ENCODE data around the gene APOOL. TPM values are rescaled to one million over a fixed set of nuclear protein-coding genes. Genes with fewer than 3 reads are reported as not detected.

APOOL gene
- total and polyA plus RNA-seq, 10 of the 15 experiments (the other 5 are each of a cell fraction or from before 2014, with no cell fraction given) = 4.4 to 14.7 (median 7.7) TPM

DNA sequence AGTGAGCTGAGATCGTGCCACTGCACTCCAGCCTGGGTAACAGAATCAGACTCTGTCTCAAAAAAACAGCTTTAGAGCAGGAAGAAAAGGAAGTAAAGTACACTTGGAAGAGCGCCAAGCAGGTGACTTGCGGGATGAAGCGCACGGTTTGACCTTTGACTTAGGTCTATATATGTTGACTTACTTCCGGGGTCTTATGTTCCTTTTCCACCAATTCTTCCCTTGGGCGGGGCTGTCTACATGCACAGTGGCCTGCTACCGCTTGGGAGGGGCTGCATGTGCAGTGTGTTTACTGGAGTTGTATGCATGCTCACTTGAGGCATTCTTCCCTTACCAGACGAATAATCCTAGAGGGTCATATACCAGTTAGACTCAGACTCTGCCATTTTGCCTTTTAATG, 108.6 kb downstream of the APOOL start:
- H3K79me2 ChIP-seq (ENCODE audit: control insufficient read depth, insufficient read depth, low read length) = no peaks in the 10 kb centered on the region
- intact Hi-C loops (cut with micrococcal nuclease; ENCODE audit: unreplicated experiment) (loop anchor here (5.0 kb wide), 1 partner anchor 265 kb away; the partner anchor contains the start of gene POF1B), in situ Hi-C loops (cut with MboI) (loop anchor here (5.0 kb wide), 1 partner anchor 435 kb away; no protein-coding TSS in a partner anchor)
- POLR2A ChIA-PET = no interaction called here
- no peaks in the 10 kb centered on the region for H3K27me3 ChIP-seq (replicated peaks in 1 of 2; ENCODE audit: control insufficient read depth in 2 of 2, insufficient read depth in 2 of 2, low read length in 1 of 2)
- no peak for DNase-seq (ENCODE audit: low read depth, low spot score)
- H3K4me1 ChIP-seq (ENCODE audit: control insufficient read depth, insufficient read depth, low read length) = no peaks in the 10 kb centered on the region
- BruUV-seq (replicated peaks) = no TSS peak
- no peaks in the 10 kb centered on the region for H4K20me1 ChIP-seq (ENCODE audit: control insufficient read depth, insufficient read depth)
- SMC1A ChIA-PET (ENCODE audit: uncharacterized antibody, unreplicated experiment) = interaction anchor here (1.3 to 3.5 kb wide), 4 partner anchors 22 to 433 kb away, joined by 3 to 19 read pairs (median 5); partner anchors contain the start of genes SATL1 and ZNF711
- no peak overlapping the region for H3K27ac ChIP-seq (ENCODE audit: control insufficient read depth, insufficient read depth)
- H3K4me2 ChIP-seq (ENCODE audit: control insufficient read depth, insufficient read depth) = no peak overlapping the region
- no peak overlapping the region for H2AFZ ChIP-seq (ENCODE audit: control insufficient read depth, low read depth, low read length)
- CTCF ChIA-PET = interaction anchor here (1.0 to 6.6 kb wide), 12 partner anchors 9 to 505 kb away, joined by 3 to 66 read pairs (median 4); no protein-coding TSS in a partner anchor
- no peak overlapping the region for H3K9ac ChIP-seq (ENCODE audit: control insufficient read depth, insufficient read depth, low read length)
- FAIRE-seq = no peak
- no peaks in the 10 kb centered on the region for H3K36me3 ChIP-seq (ENCODE audit: control insufficient read depth in 2 of 2, insufficient read depth in 2 of 2, low read length in 1 of 2)
- H3K4me3 ChIP-seq = no peak overlapping the region
- 51% methylated on average over 9 of the region's 9 CpGs for WGBS (ENCODE audit: insufficient coverage, insufficient replicate concordance, low lambda C conversion rate, missing lambda C conversion rate)
- no peaks in the 10 kb centered on the region for H3K9me3 ChIP-seq (replicated peaks; ENCODE audit: control insufficient read depth, insufficient read depth, low read length)
- ATAC-seq = no peak; the same call in 2 of the 3 replicates
- RAD21 ChIA-PET (ENCODE audit: unreplicated experiment) = interaction anchor here (1.2 to 2.0 kb wide), 2 partner anchors 264 to 430 kb away, joined by 3 to 13 read pairs; no protein-coding TSS in a partner anchor
- TF ChIP-seq SUPT20H (IDR thresholded peaks at IDR 0.05; ENCODE audit: borderline replicate concordance, control insufficient read depth, low read depth, low read length) (no peak), IKZF2 (IDR thresholded peaks at IDR 0.05) (no peak), BRCA1 (IDR thresholded peaks at IDR 0.05; ENCODE audit: low read depth, low read length) (no peak), IRF4 (IDR thresholded peaks at IDR 0.05; ENCODE audit: low read depth, low read length) (no peak), TCF3 (IDR thresholded peaks at IDR 0.05; ENCODE audit: borderline replicate concordance, insufficient read depth, low read depth, low read length) (no peak), MTA3 (IDR thresholded peaks at IDR 0.05; ENCODE audit: borderline replicate concordance, low read length) (no peak), STAT3 (IDR thresholded peaks at IDR 0.05; ENCODE audit: low read depth, low read length) (no peak)
- TF ChIP-seq, protein P1, sequence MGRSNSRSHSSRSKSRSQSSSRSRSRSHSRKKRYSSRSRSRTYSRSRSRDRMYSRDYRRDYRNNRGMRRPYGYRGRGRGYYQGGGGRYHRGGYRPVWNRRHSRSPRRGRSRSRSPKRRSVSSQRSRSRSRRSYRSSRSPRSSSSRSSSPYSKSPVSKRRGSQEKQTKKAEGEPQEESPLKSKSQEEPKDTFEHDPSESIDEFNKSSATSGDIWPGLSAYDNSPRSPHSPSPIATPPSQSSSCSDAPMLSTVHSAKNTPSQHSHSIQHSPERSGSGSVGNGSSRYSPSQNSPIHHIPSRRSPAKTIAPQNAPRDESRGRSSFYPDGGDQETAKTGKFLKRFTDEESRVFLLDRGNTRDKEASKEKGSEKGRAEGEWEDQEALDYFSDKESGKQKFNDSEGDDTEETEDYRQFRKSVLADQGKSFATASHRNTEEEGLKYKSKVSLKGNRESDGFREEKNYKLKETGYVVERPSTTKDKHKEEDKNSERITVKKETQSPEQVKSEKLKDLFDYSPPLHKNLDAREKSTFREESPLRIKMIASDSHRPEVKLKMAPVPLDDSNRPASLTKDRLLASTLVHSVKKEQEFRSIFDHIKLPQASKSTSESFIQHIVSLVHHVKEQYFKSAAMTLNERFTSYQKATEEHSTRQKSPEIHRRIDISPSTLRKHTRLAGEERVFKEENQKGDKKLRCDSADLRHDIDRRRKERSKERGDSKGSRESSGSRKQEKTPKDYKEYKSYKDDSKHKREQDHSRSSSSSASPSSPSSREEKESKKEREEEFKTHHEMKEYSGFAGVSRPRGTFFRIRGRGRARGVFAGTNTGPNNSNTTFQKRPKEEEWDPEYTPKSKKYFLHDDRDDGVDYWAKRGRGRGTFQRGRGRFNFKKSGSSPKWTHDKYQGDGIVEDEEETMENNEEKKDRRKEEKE (IDR thresholded peaks at IDR 0.05) = no peak
- TF ChIP-seq, protein P2, sequence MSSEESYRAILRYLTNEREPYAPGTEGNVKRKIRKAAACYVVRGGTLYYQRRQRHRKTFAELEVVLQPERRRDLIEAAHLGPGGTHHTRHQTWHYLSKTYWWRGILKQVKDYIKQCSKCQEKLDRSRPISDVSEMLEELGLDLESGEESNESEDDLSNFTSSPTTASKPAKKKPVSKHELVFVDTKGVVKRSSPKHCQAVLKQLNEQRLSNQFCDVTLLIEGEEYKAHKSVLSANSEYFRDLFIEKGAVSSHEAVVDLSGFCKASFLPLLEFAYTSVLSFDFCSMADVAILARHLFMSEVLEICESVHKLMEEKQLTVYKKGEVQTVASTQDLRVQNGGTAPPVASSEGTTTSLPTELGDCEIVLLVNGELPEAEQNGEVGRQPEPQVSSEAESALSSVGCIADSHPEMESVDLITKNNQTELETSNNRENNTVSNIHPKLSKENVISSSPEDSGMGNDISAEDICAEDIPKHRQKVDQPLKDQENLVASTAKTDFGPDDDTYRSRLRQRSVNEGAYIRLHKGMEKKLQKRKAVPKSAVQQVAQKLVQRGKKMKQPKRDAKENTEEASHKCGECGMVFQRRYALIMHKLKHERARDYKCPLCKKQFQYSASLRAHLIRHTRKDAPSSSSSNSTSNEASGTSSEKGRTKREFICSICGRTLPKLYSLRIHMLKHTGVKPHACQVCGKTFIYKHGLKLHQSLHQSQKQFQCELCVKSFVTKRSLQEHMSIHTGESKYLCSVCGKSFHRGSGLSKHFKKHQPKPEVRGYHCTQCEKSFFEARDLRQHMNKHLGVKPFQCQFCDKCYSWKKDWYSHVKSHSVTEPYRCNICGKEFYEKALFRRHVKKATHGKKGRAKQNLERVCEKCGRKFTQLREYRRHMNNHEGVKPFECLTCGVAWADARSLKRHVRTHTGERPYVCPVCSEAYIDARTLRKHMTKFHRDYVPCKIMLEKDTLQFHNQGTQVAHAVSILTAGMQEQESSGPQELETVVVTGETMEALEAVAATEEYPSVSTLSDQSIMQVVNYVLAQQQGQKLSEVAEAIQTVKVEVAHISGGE (CRISPR knock-in tag; IDR thresholded peaks at IDR 0.05) = no peak
- TF ChIP-seq, protein P3, sequence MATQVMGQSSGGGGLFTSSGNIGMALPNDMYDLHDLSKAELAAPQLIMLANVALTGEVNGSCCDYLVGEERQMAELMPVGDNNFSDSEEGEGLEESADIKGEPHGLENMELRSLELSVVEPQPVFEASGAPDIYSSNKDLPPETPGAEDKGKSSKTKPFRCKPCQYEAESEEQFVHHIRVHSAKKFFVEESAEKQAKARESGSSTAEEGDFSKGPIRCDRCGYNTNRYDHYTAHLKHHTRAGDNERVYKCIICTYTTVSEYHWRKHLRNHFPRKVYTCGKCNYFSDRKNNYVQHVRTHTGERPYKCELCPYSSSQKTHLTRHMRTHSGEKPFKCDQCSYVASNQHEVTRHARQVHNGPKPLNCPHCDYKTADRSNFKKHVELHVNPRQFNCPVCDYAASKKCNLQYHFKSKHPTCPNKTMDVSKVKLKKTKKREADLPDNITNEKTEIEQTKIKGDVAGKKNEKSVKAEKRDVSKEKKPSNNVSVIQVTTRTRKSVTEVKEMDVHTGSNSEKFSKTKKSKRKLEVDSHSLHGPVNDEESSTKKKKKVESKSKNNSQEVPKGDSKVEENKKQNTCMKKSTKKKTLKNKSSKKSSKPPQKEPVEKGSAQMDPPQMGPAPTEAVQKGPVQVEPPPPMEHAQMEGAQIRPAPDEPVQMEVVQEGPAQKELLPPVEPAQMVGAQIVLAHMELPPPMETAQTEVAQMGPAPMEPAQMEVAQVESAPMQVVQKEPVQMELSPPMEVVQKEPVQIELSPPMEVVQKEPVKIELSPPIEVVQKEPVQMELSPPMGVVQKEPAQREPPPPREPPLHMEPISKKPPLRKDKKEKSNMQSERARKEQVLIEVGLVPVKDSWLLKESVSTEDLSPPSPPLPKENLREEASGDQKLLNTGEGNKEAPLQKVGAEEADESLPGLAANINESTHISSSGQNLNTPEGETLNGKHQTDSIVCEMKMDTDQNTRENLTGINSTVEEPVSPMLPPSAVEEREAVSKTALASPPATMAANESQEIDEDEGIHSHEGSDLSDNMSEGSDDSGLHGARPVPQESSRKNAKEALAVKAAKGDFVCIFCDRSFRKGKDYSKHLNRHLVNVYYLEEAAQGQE (IDR thresholded peaks at IDR 0.05; ENCODE audit: low read depth, low read length) = no peak
- TF ChIP-seq, protein P4, sequence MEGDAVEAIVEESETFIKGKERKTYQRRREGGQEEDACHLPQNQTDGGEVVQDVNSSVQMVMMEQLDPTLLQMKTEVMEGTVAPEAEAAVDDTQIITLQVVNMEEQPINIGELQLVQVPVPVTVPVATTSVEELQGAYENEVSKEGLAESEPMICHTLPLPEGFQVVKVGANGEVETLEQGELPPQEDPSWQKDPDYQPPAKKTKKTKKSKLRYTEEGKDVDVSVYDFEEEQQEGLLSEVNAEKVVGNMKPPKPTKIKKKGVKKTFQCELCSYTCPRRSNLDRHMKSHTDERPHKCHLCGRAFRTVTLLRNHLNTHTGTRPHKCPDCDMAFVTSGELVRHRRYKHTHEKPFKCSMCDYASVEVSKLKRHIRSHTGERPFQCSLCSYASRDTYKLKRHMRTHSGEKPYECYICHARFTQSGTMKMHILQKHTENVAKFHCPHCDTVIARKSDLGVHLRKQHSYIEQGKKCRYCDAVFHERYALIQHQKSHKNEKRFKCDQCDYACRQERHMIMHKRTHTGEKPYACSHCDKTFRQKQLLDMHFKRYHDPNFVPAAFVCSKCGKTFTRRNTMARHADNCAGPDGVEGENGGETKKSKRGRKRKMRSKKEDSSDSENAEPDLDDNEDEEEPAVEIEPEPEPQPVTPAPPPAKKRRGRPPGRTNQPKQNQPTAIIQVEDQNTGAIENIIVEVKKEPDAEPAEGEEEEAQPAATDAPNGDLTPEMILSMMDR (IDR thresholded peaks at IDR 0.05 in 2 of 3, conservative IDR thresholded peaks at IDR 0.05 in 1 of 3; ENCODE audit: control insufficient read depth in 2 of 3, extremely low read depth in 1 of 3, insufficient read depth in 1 of 3, low read depth in 3 of 3, low read length in 3 of 3) = no peak
